Fibroblast of skin of left quadriceps (primary cell): ENCODE measurements around the gene KCTD2.
"Not testable (repeated sequence)": the region's sequence is repeated elsewhere in the genome, so short reads cannot be mapped to it uniquely, and the experiment has no call there.

ENCODE experiments used
- DNase-seq, 2 experiments: peaks; one replicate each; pipeline ENCODE4 v3.0.0-alpha.2; 2013; ENCODE audit warnings: low read depth in 2 of 2

Gene KCTD2

DNA sequence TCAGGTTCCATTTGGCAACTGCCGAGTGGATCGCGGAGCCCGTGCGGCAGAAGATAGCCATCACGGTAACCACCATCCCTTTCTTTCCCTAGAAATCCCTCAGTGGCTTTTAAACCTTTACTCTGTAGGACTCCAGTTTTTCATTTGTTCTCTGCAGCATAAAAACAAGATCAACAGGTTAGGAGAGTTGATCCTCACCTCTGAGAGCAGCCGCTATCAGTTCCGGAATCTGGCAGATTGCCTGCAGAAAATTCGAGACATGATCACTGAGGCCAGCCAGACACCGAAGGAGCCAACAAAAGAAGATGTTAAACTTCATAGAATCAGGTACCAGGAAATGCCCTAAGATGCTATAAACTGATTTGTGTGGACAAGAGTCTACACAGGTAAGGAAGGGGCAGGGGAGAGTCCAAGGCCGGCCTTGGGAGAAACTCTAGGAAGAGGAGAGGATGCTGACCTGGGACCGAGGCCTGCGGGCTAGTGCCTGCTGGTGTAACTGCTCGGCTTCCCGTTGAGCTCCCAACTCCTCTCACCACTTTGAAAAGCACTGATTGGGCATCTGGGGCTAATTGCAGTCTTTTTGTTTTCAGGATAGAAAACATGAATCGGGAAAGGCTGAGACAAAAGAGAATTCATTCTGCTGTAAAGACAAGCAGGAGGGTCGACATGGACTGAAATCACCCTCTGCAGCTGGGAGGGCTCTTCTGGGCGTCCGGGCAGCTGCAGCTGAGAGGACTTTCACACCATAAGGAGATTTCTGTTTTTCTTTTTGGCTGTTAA, 26.5 kb upstream of the KCTD2 start:
- DNase-seq = no peak

DNA sequence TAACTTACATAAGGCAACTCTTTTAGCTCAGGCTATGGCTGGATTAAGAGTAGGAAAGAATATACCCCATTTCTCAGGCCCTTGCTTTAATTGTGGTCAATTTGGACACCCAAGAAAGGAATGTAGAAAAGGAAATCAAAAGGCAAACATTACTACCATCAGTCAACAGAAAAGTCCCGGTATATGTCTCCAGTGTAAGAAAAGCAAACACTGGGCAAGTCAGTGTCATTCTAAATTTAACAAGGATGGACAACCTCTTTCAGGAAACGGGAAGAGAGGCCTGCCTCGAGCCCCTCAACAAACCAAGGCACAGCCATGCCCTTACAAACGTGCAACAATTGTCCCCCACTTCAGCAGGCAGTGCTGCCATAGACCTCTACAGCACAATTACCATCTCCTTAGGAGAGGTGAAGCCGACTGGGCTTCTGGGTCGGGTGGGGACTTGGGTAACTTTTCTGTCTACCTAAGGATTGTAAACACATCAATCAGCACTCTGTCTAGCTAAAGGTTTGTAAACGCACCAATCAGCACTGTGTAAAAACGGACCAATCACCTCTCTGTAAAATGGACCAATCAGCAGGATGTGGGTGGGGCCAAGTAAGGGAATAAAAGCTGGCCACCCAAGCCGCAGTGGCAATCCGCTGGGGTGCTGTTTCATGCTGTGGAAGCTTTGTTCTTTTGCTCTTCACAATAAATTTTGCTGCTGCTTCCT, 22.2 kb upstream of the KCTD2 start:
- no peak for DNase-seq

DNA sequence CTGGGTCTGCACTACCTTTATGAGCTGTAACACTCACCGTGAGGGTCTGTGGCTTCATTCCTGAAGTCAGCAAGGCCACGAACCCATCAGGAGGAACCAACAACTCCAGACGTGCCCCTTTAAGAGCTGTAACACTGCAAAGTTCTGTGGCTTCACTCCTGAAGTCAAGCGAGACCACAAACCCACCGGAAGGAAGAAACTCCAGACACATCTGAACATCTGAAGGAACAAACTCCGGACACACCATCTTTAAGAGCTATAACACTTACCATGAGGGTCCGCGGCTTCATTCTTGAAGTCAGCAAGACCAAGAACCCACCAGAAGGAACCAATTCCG, 21.7 kb upstream of the KCTD2 start:
- not testable (repeated sequence) for DNase-seq

DNA sequence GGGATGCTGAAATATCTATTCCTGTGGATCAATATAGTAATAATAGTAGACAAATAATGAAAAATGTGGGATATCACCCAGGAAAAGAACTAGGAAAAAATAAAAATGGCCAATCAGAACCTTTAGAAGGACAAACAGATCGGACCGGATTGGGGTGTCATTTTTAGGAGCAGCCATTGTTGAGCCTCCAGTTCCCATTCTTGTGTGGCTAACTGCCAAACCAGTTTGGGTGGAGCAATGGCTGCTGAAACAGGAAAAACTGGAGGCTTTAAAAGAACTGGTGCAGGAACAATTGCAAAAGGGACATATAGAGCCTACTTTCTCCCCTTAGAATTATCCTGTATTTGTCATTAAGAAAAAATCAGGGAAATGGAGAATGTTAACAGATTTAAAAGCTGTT, 20.4 kb upstream of the KCTD2 start:
- not testable (repeated sequence) for DNase-seq

DNA sequence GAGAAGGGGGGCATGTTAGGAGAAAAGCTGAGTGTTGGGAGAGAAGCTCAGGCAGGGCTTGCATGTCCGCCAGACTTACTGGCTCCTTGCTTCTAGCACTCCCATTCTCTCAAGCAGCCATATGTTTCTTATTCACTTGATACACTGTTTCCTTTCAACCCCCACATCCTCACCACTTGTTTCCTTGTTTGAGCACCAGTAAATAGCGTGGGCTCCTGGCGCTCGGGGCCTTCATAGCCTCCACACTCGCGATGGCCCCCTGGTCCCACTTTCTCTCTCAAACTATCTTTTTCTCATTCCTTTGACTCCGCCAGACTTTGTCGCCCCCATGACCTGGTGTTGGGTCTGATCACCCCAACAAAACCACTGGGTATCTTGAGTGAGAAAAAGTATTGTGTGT, 16.9 kb upstream of the KCTD2 start:
- no peak for DNase-seq

DNA sequence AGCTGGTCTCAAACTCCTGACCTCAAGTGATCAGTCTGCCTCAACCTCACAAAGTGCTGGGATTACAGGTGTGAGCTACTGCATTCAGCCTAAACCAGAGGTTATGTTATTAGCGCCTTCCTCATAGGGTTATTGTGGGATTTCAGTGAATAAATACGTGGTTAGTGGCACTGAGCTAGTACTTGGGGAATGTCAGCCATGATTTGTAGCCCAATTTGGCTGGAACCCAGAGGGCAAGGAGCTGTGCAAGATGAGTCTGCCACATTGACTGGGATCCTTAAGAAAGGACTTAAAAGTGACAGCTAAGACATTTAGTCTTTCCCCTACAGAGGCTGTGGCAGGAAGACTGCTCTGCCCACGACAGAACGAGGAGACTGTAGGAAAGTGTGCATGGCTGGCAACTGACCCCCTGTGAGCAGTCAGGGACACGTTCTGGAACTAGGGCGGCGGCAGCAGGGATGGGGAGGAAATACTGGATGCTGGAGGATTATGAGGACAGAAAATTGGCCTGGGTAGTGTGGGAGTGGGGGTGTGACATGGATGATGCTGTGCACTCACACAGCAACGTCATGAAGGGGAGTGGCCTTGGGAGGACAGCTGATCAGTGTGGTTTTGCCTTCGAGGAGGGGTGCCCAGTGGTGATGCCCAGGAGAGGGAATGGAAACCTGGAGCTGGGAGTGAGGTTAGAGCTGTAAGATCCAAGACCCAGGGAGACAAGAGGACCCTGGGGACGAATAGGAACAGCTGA, 14.9 kb upstream of the KCTD2 start:
- peak; percentile 40 to 42 for DNase-seq

DNA sequence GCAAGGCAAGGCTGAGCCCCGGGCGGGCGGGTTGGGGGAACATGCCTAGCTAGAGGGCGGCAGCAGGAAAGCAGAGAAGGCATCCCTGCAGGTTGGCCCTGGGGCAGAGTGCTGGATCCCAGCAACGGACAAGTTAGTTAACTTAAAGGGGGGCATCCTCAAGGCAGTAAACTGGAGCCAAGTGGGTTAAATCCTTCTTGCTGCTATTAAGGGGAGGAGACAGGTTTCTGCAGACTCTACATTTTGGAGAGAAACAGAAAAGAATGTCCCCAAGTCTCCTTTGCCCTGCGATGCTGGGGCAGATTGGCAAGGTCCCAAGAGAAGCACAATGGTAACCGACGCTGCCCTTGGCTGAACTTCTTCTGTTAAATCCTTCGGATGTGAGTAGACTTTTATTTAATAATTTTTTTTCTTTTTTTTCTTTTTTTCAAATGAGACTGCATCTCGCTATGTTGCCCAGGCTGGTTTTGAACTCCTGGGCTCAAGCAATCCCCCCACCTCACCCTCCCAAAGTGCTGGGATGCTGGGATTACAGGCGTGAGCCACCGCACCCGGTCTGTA, 14.2 kb upstream of the KCTD2 start:
- no peak for DNase-seq

DNA sequence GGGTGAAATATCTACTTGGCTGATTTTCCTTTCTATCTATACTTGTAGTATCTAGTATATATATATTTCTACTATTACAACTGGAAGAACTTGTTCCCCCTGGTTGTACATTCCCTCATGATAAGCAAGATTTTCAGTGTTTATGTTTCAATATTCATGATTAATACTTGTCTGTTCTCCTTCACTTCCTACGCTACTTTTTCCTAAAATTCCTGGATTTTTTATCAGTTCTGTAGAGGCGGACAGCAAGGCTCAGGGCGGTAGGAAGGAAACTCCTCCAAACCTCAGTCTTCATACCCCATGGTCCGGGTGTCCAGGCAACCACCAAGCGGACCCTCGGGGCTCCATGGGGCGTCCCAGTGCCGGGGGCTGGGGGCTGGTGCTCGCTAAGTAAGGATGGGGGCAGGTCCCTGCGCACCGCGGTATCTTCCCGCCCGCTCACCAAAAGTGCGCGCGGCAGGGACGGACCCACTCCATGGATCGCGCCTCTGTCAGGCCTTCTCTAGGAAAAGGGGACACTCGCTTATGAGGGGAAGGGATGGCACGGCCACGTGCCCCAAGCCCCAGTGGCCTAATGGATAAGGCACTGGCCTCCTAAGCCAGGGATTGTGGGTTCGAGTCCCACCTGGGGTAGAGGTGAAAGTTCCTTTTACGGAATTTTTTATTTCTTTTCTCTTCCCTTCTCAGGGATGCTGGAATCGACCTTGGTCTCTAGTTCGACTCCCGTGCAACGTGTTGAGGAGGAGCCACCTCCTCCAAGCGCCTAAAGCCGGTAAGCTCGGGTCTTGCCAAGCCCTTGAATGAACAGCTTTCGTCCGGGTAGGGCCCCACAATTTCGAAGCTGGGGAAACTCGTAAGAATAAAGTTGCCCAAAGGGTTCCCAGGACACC, 13.4 kb upstream of the KCTD2 start:
- DNase-seq = peak; percentile 80 to 82

DNA sequence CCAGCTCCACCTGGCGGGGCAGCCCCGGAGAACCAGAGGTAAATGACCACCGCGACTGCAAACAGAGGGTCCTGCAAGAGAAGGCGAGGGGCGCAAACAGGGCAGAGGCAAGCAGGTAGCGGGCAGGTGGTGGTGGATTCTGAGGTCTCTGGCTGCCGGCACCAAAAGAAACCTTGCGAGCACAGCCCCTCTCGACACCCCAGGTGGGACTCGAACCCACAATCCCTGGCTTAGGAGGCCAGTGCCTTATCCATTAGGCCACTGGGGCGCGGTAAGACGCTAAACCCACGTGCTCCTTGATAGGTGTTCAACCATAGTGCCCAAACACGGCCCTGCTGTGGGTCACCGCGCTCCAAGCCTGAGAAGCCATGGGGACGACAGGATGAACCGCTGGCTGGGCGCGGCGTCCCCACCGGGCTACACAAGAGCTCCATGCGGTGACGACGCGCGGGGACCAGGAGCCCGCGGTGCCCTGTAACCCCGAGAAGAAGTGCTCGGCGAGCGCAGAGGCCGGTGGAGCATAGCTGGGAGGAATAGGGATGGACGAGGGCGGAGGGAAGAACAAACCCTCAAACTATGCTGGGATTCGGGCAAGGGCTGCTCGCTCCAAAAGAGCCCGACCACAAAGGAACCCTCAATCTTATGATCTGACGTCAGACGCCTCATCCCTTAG, 12.7 kb upstream of the KCTD2 start:
- DNase-seq = peak; percentile 75

DNA sequence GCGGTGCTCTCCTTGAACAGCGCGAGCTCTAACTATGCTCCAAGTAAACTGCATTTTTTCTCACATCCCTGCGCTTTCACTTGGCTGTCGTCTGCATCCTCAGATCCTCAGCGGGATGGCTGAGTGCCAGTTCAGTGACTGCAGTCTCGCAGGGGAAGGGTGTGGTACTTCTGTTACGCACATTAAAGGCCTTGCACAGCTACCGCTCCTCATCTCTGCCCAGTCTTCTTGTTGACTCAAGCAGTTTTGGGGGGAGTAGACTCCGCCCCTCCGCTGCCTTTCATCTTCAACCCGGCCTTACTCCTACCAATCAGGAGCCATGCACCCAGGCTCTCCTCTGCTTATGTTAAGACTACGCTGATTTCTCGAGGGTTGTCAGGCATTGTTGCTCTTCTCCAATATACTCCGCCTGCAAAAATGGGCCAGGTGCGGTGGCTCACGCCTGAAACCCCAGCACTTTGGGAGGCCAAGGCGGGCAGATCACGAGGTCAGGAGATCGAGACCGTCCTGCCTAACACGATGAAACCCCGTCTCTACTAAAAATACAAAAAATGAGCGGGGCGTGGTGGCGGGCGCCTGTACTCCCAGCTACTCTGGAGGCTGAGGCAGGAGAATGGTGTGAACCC, 10.3 kb upstream of the KCTD2 start:
- peak; percentile 26 to 36 for DNase-seq

DNA sequence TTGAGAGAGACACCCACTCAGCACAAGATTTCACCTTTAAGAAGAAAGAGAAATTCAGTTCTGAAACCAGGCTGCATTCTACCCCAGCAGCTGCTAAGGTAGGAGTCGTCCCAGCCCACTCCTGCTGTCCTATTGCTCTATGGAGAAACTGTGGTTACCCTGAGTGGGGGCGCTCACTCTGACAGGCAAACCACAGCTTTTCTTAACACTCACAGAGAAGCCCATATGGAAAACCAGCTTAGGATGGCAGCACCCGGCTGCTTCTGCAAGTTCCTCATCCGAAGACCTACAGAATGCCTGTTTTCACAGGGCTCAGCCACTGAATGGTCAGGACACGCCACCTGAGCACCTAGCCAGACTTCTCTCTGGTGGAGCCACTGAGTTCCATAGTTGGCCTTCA, 7.8 kb upstream of the KCTD2 start:
- DNase-seq = no peak

DNA sequence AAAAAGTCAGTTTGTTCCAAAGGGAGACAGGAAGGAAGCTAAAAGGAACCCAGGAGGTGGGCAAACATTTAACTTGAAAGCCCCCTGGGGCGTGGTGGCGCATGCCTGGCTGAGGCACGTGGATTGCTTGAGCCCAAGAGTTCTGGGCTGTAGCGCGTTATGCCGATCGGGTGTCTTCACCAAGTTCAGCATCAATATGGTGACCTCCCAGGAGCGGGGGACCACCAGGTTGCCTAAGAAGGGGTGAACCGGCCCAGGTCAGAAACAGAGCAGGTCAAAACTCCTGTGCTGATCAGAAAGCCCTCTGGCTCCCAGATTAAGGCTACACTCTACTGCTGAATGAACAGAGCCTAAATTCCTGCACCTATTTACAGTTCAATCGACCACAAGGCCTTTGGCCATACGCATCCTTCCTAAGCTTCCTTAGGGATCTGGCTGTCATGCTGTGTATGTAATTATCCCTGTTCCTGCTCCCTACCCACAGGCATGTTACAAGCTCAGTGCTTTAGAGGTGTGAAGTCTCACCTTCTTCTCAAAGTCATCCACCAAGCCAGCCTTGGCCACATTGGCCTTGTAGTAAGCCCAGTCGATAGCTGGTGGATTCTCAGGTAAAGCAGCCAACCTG, 5.3 kb upstream of the KCTD2 start:
- DNase-seq = no peak

DNA sequence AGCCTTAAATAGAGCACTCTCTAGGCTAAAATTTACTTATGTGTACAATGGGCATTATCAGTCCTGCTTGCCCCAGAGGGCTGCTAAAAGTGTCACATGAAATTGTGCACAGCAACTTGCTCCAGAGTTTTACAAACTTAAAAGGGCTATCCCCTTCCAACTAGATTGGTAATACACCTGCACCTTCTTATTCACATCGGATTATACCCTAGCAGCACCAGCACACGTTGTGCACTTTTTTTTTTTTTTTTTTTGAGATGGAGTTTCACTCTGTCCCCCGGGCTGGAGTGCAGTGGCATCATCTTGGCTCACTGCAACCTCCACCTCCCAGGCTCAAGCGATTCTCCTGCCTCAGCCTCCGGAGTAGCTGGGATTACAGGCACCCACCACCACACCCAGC, 3.2 kb upstream of the KCTD2 start:
- DNase-seq = not testable (repeated sequence)

DNA sequence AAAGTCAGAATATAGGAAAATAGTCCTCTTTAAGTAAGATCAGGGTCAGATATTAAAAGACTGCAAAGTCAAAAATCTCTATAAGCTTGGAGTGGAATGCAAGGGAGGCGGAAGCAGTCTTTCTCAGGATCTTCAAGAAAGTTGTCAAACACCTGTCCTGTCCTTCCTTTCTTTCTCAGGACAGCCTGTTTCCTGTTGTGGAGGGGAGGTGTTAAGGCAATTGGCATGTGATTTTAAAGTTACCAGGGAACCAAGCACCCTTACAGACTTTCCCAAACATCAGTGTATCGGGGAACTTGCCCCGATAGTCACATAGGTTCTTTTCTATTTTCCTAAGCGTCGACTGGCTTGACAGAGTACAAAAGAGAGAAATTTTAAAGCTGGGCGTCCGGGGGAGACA, 2.3 kb upstream of the KCTD2 start:
- DNase-seq = no peak

DNA sequence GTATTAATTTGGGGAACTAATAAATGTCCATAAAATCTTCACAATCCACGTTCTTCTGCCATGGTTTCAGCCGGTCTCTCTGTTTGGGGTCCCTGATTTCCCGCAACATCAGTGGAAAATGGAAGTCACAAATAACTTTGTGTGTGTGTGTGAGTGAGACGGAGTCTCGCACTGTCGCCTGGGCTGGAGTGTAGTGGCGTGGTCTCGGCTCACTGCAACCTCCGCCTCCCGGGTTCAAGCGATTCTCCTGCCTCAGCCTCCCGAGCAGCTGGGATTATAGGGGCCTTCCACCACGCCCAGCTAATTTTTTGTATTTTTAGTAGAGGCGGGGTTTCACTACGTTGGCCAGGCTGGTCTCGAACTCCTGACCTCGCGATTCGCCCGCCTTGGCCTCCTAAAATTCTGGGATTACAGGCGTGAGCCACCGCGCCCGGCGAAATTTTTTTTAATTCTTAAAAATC, 1.0 kb upstream of the KCTD2 start:
- DNase-seq = not testable (repeated sequence)

DNA sequence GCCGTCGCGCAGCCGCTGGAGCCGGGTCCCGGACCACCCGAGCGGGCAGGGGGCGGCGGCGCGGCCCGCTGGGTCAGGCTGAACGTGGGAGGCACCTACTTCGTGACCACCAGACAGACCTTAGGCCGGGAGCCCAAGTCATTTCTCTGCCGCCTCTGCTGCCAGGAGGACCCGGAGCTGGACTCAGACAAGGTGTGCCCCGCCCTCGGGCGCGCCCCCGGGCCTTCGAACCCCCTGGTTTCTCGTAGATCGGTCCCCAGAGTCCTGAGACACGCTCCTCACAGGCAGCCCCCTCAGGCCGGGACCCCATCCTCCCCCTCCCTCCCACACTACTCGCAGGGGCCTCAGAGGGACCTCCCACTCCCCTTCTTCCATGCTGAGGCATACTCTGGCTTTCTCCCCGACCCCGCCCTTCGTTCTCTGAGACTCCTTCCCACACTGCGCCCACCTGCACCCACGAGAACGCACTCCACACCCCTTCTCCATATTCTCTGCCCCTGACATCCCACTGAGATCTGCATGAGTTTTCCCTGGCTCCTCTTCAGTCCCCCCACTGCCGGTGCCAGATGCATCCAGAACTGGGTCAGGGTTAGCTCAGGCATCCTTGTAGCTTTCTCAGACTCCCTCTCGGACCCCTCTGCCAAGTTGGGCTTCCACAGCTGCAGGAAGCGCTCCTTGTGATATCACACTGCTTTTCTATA, 523 bp downstream of the KCTD2 start:
- no peak for DNase-seq

DNA sequence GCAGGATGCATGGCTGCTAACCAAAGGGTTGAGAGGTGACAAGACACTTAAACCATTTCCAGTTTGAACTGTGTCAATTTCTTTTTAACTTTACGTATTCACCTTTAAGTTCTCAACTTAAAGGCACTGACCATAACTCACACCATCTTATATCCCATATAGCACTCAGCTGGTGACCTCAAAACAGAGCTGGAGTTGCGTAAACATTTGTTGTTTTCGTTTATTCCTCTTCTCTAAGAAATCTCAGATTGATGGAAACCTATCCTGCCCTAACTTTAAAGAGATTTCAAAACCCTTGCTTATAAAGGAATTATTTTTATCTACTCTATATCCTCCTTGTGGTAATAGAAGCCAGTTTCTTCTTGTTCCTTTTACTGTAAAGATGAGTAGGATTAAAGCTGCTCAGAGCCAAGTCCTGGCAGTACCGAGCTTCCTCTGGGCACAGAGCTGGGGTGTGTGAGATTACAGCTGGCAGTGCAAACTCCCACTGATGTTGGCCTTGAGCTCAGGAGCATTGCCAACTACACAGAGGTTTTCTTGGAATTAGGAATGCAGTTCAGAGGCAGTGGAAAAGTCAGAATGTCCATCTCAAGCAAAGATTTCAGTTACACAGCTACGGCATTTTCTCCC, 1.3 kb downstream of the KCTD2 start:
- no peak for DNase-seq

DNA sequence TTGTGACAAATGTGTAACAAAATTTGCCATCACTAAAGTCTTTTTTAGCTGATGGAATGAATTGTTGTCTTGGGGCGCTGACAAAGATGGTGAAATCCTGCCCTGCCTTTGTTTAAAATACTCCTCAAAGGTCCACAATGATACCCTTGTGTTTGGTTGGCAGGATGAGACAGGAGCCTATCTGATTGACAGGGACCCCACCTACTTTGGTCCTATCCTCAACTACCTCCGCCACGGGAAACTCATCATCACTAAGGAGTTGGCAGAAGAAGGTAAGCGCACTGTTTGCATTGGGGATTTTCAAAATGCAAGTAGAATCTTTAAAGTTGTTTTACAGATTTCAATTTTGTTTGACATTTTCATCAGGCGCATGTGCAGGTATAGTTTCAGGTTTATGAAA, 2.0 kb downstream of the KCTD2 start:
- DNase-seq = no peak

DNA sequence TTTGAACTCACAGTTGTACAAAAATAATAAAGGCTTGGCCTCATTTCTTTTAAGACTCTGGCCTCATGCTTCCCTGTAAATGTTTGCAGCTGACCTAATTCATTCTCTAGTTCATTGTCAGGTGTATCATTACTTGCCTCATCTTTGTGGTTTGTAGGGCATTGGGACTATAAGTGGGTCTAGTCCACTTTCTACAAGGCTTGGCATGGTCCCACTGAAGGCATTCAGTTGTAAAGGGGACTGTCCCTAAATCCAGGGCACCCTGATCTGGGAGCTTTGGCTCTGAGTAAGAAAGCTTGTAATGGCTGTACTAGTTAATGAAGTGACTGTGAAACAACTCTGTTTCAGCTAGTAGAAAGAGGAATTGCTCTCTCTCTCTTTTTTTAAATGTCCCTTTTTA, 2.7 kb downstream of the KCTD2 start:
- DNase-seq = no peak
